ENCODE measurements around the gene OR4F6. TPM values are rescaled to one million over a fixed set of nuclear protein-coding genes. Genes with fewer than 3 reads are reported as not detected.

Gene OR4F6
- total RNA-seq, 1 donor from 2014 or later, result not detected

GRCh38 chr15:101841656-101842055 lies 38.3 kb downstream of the OR4F6 start:
- no peak overlapping the region for H3K4me3 ChIP-seq
- peaks cover 8% of the 10 kb centered on the region for H3K9me3 ChIP-seq (replicated peaks)
- H3K36me3 ChIP-seq, result no peaks in the 10 kb centered on the region
- intact Hi-C loops (cut with micrococcal nuclease), result no loop called here
- peaks cover 38% of the 10 kb centered on the region for H3K27me3 ChIP-seq (ENCODE audit: low read depth)
- no peak overlapping the region for H3K27ac ChIP-seq (replicated peaks)
- DNase-seq, result no peak
- H3K4me1 ChIP-seq, result no peaks in the 10 kb centered on the region
- TF ChIP-seq CTCF (IDR thresholded peaks at IDR 0.05; ENCODE audit: borderline replicate concordance), result no peak

GRCh38 chr15:101844916-101845315 lies 41.6 kb downstream of the OR4F6 start:
- no peak overlapping the region for H3K4me3 ChIP-seq
- H3K4me1 ChIP-seq, result no peaks in the 10 kb centered on the region
- intact Hi-C loops (cut with micrococcal nuclease), result no loop called here
- DNase-seq, result no peak
- H3K27ac ChIP-seq (replicated peaks), result no peak overlapping the region
- no peaks in the 10 kb centered on the region for H3K36me3 ChIP-seq
- peaks cover 61% of the 10 kb centered on the region for H3K27me3 ChIP-seq (ENCODE audit: low read depth)
- TF ChIP-seq CTCF (IDR thresholded peaks at IDR 0.05; ENCODE audit: borderline replicate concordance), result no peak
- H3K9me3 ChIP-seq (replicated peaks), result no peaks in the 10 kb centered on the region

GRCh38 chr15:101852356-101852755 lies 49.0 kb downstream of the OR4F6 start:
- no peaks in the 10 kb centered on the region for H3K9me3 ChIP-seq (replicated peaks)
- intact Hi-C loops (cut with micrococcal nuclease), result no loop called here
- no peaks in the 10 kb centered on the region for H3K36me3 ChIP-seq
- DNase-seq, result no peak
- H3K4me3 ChIP-seq, result no peak overlapping the region
- H3K4me1 ChIP-seq, result no peaks in the 10 kb centered on the region
- H3K27ac ChIP-seq (replicated peaks), result no peak overlapping the region
- H3K27me3 ChIP-seq (ENCODE audit: low read depth), result peaks cover 26% of the 10 kb centered on the region
- no peak for TF ChIP-seq CTCF (IDR thresholded peaks at IDR 0.05; ENCODE audit: borderline replicate concordance)

Other genes with a start within 250 kb of the OR4F6 start
- 50.6 TPM for gene TM2D3, start 151.1 kb upstream of the OR4F6 start, total RNA-seq
- 36.2 TPM for gene TARS3, start 79.0 kb upstream of the OR4F6 start, total RNA-seq
- gene OR4F15, start 8.7 kb downstream of the OR4F6 start, total RNA-seq, result not detected